GM18511 (cell line): ENCODE results near the gene FDXR.

Source experiments
- ATAC-seq: cut with Tn5 transposase; IDR thresholded peaks from one replicate; pipeline ENCODE4 v1.9.1; 2021; ENCODE audit warnings: mild to moderate bottlenecking, moderate library complexity; ENCODE audit not compliant: unreplicated experiment

FDXR gene

GRCh38 chr17:74839990-74840852, 32.6 kb downstream of the FDXR start:
- no peak for ATAC-seq

GRCh38 chr17:74838274-74838673, 34.5 kb downstream of the FDXR start:
- no peak for ATAC-seq

- ATAC-seq: no peak
Observed at GRCh38 chr17:74836691-74837467, 35.9 kb downstream of the FDXR start.

DNA sequence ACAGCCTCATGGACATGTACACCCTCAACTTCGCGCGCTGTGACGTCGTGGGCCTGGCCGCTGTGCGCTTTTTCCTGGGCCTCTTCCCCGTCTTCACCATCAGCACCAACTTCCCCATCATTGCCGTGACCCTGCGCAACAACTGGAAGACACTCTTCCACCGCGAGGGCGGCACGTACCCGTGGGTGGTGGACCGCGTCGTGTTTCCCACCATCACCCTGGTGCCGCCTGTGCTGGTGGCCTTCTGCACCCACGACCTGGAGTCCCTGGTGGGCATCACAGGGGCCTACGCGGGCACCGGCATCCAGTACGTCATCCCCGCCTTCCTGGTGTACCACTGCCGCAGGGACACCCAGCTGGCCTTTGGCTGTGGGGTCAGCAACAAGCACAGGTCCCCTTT, 36.6 kb downstream of the FDXR start:
- no peak for ATAC-seq

DNA sequence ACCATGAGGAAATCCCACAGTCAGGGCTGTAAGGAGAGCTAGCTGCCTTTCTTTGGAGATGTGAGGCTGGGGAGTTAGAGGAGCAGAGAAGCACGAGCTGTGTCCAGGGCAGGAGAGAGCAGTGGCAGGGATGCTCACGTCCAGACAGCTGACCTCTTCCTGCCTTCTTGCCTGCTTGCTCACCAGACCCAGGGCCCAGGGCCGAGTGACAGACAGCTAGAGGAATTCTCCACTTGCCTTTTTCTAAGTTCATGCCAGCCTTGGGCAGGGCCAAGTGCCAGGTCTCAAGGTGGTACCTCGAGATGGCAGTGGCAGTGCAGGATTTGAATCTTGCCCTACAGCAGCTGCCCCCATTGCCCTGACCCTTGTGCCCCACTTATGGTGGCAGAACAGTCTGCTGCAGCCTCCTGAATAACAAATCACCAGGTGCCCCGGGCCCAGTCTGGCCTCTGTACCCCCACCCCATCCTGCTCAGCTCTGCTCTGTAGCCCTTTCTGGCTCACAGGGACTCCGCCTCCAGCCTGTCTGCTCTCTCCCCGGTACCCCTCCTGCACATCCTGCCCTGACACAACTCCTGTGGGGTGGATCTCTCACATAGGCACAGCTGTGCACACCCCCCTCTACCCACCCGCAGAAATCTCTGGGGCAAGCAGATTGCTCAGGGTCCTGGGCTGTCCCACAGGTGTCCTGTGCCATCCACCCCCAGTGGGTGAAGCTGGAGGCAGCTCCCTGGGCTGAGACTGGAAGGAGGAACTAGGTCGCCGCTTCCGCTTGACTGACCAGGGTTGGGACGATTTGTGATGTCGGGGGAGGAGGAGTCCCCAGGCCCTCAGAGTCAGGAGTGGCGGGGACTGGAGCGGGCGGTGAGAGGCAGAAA, 39.1 kb downstream of the FDXR start:
- ATAC-seq: peak; percentile 68

DNA sequence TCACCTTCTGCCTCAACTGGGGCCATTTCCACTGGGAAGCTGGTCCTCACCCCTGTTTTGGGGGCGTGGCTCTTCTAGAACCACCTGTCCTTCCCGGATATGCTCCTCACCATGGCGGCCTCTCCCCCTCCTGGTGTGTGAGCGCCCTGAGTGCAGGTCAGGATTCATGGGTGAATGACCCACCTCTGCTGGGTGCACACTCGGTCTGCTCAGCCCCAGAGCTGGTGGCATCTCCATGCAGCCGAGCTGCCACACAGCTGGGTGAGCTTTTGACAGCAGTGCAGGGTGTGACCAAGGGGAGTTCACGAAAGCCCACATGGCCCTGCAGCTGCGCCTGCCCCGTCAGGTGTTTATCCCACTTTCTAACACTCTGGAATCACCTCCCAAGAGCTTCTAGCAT, 40.4 kb downstream of the FDXR start:
- no peak for ATAC-seq

- no peak for ATAC-seq
Observed at GRCh38 chr17:74831444-74832146, 41.2 kb downstream of the FDXR start.

- ATAC-seq: no peak
Observed at GRCh38 chr17:74830861-74831260, 41.9 kb downstream of the FDXR start.

DNA sequence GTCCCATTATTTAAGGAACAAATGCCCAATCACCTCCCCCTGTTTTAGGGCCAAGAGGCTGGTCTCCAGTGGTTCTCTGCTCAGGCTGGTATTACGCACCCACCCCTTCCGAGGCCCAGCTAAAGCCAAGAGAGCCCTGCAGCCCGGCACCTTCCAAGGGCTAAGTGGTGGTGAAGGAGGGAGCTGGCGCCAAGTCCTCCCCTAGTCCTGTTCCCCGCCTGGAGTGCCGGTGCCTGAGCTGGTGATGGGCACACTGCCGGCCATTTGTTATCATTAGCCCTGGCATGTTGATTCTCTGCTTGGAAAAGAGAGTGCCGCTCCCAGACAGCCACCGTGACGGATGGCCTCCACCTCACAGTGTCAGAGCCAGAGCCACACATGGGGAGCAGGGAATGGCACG, 45.0 kb downstream of the FDXR start:
- ATAC-seq: no peak

- no peak for ATAC-seq
Observed at GRCh38 chr17:74825952-74826719, 46.7 kb downstream of the FDXR start.

DNA sequence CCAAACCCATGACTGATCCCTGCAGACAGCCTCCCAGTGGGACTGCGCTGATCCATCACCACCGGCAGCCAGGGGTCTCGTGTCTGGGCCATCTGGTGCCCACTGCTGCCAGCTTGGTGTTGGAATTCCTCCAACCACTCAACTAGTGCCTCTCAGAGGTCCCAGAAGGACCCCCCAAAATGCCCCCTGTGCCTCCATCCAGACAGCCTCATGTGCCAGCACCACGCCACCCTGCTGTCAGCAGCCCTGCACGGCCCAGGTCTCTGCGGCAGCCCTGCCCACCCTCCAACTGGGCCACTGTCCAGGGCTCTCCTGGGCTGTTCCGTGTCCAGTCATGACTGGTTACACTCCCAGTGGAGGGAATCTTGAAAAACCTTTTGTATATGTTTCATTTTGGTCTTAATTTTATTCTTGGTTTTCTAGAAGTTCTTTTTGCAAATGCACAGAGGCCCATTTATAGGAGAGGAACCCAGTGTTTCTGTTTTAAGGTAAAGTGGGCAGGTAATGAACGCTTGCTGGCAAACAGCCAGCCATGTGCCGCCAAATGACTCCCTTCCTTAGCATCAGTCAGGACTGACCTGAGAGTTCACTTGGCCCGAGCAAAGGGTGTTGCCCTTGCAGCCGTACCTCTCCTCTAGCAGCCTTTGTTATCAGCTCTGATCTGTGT, 47.7 kb downstream of the FDXR start:
- ATAC-seq: no peak

- ATAC-seq: no peak
Observed at GRCh38 chr17:74822939-74823367, 49.8 kb downstream of the FDXR start.

GRCh38 chr17:74822335-74822938, 50.4 kb downstream of the FDXR start:
- ATAC-seq: no peak

GRCh38 chr17:74821655-74822334, 51.0 kb downstream of the FDXR start:
- ATAC-seq: no peak

DNA sequence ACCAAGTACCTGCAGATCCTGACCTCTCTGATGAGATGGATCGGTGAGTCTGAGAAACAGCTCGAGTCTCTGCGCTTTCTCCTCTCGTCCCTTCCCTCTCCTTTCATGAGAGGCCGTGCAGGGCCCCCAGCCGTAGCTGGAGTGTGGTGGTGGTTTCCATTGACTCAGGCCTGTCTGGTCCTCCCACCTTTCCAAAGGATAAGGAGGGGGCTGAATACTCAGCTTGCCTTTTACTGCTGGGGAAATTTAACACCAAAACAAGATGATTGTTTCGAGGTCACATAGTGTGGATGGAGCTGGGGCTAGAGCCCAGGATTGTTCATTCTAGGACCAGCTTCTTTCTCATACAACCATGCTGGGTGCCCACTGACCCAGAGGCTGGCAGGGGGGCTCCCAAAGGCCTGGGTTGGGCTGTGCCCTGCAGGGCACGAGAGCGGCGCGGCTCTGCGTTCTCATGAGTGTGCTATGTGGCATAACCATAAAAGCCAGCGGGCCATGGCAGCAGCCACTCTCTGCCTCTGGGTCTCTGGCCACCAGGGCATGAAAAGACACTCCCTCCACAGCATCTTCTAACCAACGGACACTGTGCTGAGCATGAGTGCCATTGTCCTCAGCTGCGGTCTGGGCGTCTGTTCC, 52.9 kb downstream of the FDXR start:
- no peak for ATAC-seq

DNA sequence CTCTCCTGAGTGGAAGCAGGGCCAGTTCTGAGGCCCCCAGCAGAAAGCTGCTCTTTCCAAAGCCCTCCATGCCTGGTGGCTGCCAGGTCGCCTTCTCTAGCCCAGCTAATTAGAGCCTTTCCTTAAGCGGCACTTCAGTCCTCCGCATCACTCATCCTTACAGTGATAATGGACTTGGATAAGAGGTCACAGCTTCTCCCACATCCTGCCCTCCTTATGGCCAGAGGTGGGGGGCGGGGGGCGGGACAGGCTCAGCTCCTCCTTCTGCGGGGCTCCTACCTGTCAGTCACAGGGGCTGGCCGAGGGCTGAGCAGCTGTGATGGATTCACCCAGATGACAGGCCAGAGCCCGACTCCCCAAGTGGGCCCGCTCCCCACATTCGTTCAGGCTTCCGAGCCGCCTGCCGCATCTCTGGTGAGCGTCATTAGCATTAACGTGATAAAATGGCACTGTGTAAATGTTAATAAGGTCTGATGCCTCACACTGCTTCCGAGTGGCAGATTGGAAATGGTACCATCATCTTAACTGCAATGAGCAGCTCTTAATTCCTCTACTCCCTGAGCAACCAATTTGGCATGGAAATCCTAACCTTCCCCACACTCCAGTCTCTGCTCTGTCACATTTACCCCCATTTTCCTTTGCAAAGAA, 54.4 kb downstream of the FDXR start:
- ATAC-seq: no peak

GRCh38 chr17:74816905-74817620, 55.7 kb downstream of the FDXR start:
- ATAC-seq: no peak
